Activated T-cell treated with anti-CD3 and anti-CD28 coated beads for 1 hour (primary cell): ENCODE data around the gene SCGN.

Experiments
- DNase-seq: peaks from one replicate; pipeline ENCODE4 v3.0.0-alpha.2; 2020; ENCODE audit warnings: low read depth

Gene SCGN

DNA sequence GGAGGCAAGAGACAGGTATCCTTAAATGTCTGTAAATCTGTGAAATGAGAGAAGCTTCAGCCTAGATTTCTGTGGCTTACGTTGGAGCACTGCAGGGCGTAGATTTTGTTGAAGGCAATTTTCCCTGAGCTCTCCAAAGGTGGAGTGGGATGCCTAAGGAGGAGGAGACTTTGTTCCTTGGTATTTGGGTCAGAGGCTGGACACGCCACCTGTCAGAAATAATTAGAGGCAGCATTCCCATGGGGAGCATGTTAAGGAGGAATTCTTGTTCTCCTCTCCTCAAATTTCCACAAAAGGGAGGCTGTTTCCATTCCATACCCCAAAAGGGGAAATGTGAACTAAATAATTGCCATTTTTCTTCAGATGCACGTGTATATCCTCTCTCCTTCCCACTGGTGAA, 11.1 kb upstream of the SCGN start:
- no peak for DNase-seq

GRCh38 chr6:25641377-25641776, 10.6 kb upstream of the SCGN start:
- no peak for DNase-seq

- DNase-seq = no peak
Observed at GRCh38 chr6:25641940-25642666, 9.9 kb upstream of the SCGN start.

DNA sequence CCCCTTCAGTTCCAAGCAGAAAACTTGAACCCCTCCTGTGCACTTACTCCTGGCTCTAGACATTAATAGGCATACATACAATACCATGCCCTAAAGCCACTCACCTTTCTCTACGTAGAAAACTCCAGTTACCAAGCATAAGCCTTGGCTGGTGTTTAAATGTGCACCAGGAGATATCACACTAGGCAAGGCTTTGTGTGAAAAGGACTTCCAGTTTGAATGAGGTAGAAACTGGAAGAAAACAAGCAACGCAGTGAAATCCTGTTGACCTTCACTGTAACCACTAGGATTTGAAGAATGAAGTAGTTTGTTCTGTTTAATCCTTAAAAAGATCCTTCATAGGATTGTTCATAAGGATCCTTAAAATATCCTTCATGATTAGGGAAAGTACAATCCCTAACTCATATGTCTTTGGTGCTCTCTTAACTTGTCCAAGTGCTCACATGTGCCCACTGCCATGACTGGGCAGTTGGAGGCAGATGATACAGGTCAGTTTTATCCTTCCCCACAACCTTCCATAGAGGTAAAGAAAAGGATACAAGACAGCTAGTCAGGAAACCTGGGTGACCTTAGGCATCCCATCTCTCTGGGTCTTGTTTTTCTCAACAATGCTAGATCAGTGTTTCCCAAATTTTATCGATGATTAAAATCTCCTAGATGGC, 9.2 kb upstream of the SCGN start:
- no peak for DNase-seq

DNA sequence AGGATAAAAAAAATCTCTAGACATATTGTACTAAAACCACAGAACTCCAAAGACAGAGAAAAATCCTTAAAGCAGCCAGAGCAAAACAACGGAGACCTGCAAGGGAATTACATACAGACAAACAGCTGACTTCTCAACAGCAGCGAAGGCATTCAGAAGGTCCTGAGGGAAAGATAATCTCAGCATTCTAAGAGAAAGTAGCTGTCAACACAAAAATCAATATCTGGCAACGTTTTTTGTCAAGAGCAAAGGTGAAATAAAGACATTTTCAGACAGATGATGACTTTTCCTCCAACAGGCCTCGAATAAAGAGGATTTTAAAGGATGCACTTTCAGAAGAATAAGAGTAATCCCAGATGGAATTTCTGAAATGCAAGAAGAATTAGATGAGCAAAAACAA, 6.1 kb upstream of the SCGN start:
- DNase-seq = no peak

- DNase-seq = no peak
Observed at GRCh38 chr6:25649611-25650010, 2.4 kb upstream of the SCGN start.

GRCh38 chr6:25655723-25656122, 3.7 kb downstream of the SCGN start:
- no peak for DNase-seq

DNA sequence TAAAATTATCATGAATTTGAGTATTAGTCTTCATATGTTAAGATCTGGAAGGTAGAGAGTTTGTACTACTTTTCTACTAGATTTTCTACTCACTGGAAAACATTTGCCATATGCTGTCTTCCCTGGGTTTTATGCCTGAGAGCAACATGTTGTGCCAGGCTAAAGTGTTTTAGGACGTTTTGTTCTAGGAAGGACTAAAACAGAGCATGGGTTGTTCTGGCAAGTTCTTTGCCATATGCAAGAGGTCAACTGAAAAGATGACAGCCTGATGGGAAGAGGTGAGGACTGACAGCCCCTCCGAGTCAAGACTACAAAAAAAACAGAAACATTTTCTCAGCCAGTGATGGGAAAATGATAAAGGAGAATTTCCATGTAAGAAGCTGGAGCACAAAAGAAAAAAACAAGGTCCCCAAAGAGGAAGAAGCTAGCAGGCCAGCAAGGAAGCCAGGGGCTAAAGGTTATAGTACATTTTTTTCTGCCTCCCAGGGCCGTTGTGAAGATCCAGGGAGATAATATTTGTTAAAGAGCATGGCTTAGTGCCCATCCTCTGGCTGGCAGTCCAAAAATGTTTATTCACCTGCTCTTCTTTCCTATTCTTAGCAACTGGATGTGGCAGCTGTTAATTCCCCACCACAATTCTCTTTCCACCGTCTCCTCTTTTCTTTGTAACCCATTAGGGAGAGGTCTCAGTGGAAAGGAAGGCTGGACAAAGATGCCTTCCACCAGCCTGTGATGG, 7.8 kb downstream of the SCGN start:
- no peak for DNase-seq

- DNase-seq = no peak
Observed at GRCh38 chr6:25660512-25660911, 8.5 kb downstream of the SCGN start.

GRCh38 chr6:25661129-25661779, 9.2 kb downstream of the SCGN start:
- no peak for DNase-seq

- DNase-seq = no peak
Observed at GRCh38 chr6:25665455-25665854, 13.4 kb downstream of the SCGN start.

DNA sequence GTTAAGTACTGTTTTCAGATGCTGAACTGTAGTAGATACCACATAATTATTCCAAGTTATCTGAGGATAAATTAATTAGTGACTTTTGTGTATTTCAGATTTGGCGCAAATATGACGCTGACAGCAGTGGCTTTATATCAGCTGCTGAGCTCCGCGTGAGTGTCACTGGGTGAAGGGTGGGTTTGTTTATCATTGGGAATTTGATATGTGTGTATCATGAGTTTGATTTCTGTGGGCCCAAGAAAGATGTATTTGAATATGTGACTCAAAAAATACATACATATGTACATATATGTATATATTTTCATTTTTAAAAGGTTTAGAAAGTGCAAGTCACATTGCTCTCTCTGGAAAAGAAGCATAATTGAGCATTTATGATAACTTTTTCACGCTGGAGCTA, 17.4 kb downstream of the SCGN start:
- no peak for DNase-seq

DNA sequence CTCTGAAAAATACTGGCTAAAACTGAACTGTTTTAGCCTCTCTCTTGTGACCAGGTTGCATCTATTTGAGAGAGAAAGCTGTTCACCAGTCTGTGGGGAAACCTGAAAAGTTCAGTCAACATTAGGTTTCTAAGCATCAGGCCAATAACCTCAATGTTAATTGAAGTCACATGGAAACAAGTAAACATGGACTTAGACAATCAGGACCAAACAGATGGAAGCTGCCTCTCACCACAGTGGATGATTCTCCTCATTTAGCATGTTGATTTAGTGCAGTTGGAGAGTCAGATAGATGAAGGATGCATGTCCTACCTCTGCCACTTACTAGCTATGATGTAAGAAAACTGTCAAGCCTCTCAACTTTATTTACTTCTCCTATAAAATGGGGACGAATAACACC, 18.2 kb downstream of the SCGN start:
- DNase-seq = no peak

DNA sequence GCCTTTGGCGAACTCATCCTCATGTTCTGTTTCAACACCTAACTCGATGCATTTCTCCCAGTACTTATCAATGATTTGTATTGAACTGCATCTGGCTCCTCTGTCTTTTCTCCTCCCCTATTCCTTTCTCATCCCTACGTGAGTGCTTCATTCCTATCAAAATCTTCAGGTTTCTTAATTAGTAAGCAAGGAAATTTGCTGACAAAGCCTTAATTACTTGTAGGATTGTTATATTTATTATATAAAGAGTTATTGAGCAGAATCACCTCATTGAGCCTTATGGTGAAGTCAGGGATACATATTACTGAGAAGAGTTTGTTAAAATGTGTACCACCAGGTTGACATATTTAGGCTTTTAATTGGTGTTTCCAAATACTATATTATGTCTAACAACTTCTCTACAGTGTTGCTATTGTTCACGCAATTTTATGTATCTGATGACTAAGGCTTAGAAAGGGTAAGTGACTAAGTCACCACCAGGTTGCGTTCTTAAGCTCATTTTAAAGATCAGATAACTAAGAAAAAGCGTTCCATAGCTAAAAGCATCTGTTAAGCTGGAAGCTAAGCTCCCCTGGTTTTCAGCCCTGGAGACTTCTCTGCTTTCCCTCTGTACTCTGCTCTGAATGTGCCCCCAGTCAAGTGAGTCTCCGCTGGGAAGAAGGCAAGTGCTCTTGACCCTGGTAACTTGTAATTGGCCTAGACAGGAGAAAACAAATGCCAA, 18.9 kb downstream of the SCGN start:
- DNase-seq = no peak

DNA sequence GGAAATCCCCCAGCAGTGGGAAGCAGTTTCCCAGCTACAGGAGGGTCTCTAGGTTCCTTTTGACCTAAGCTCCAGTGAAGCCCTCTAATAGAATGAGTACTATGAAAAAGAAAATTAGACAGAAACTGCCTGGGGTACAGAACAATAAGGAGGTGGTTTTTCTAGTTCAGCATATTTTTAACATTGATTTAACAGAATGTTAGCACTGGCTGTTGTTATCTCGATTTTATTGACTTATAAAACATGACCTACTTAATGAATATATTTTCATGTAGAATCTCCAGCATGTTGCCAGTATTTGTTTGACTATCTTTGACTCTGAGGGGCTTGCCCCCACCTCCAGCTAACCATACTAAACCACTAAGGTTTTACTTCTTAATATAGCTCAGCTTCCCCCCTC, 19.6 kb downstream of the SCGN start:
- DNase-seq = no peak

DNA sequence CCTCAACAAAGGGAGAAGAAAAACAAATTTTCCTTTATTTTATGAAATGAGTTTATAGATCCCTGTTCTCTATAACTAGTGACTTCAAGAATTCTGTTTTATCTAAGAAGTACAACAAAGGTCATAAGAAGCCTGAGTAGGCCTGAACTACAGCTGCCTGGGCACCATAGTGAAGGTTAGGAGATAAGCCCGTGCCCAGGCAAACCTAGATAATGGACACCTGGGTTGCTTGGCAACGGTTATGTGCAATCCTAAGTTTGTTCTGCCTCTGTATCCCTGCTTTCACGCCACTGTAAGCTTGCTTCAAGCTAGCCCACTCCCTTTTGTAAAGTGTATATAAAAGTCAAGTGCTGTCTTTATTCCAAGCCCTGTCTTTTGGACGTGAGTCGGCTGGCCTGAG, 23.2 kb downstream of the SCGN start:
- no peak for DNase-seq

GRCh38 chr6:25676775-25677174, 24.8 kb downstream of the SCGN start:
- DNase-seq = no peak

DNA sequence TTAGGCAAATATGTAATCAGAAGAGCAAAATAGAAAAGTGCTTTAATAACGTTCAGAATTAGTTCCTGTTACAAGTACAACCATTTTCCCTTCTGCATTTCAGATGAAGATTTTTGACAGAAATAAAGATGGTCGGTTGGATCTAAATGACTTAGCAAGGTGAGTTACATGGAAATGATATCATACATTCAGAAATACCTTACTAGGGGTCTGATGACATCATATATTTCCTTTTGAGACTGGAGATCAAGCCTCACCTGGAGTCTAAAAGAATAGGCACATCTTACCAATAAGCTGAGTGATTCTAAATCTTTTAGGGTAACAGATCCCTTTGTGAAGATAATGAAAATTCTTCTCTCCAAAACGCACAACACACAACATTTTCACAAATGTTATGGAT, 29.8 kb downstream of the SCGN start:
- no peak for DNase-seq

DNA sequence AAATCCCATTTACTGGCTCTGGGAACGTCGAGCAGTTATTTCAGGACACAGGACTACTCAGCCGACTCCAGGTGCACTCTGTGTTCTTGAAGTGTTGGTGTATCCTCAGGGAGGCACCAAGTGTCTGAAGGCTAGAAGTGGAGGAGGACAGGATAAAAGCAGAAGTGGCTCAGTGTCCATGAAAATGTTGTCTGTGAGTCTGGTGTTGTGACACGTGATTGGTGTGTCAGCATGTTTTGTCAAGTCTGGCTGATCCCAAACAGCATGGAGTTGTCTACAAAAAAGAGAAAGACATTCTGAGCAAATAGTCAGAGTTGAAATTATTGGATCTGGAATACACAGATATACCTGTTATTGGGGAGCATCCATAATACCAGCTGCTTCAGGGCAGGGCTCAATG, 30.3 kb downstream of the SCGN start:
- no peak for DNase-seq

GRCh38 chr6:25684565-25684964, 32.5 kb downstream of the SCGN start:
- no peak for DNase-seq

- no peak for DNase-seq
Observed at GRCh38 chr6:25685251-25685650, 33.2 kb downstream of the SCGN start.

DNA sequence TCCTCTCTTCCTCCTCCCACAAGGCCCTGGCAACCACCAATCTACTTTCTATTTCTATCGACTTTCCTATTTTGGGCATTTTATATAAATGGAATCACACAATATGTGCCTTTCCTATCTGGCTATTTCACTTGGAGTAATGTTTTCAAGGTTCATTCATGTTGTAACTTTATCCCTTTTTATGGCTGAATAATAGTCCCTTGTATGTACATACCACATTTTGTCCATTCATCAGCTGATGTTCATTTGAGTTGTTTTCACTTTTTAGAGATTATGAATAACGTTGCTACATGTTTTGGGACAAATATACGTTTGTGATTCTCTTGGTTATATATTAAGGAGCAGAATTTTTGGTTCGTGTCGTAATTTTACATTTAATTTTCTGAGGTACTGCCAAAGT, 33.9 kb downstream of the SCGN start:
- no peak for DNase-seq
